HEK293T (cell line): Measurements from ENCODE around the gene PASD1.

Experiments
- BHLHE40 ChIP-seq: fragments of 450-650 bp; IDR thresholded peaks from 2 replicates; pipeline ENCODE4 v1.6.1; 2016; ENCODE audit warnings: mild to moderate bottlenecking, moderate library complexity, borderline replicate concordance
- FOXM1 ChIP-seq: fragments of 450-650 bp; IDR thresholded peaks from 2 replicates; pipeline ENCODE4 v1.6.1; 2017; ENCODE audit warnings: mild to moderate bottlenecking, borderline replicate concordance
- HDGF ChIP-seq: fragments of 450-650 bp; IDR thresholded peaks from 2 replicates; pipeline ENCODE4 v1.6.1; 2017; ENCODE audit warnings: antibody characterized with exemption, borderline replicate concordance
- LEF1 ChIP-seq: fragments of 450-650 bp; IDR thresholded peaks from 2 replicates; pipeline ENCODE4 v1.6.1; 2017; ENCODE audit warnings: mild to moderate bottlenecking, borderline replicate concordance
- PKNOX1 ChIP-seq: fragments of 450-650 bp; IDR thresholded peaks from 2 replicates; pipeline ENCODE4 v1.6.1; 2016
- SP1 ChIP-seq: fragments of 450-650 bp; IDR thresholded peaks from 2 replicates; pipeline ENCODE4 v1.6.1; 2017
- SUZ12 ChIP-seq: fragments of 450-650 bp; IDR thresholded peaks from 2 replicates; pipeline ENCODE4 v1.6.1; 2016; ENCODE audit warnings: mild to moderate bottlenecking
- TARDBP ChIP-seq: fragments of 450-650 bp; IDR thresholded peaks from 2 replicates; pipeline ENCODE4 v1.6.1; 2016

GRCh38 chrX:151516538-151517187, 46.8 kb upstream of the PASD1 start:
- TF ChIP-seq BHLHE40 (no peak), HDGF (no peak), SP1 (no peak), SUZ12 (no peak), LEF1 (no peak), TARDBP (no peak), PKNOX1 (no peak), FOXM1 (no peak)
